HG03575 (cell line): ENCODE measurements around the gene DCBLD1.

Experiments used
- ATAC-seq: cut with Tn5 transposase; IDR thresholded peaks from one replicate; pipeline ENCODE4 v1.9.1; 2021; ENCODE audit not compliant: unreplicated experiment, insufficient number of reproducible peaks, low FRiP score; ENCODE audit errors: extremely low read depth

The DCBLD1 gene

GRCh38 chr6:117547688-117548621 is 65.5 kb downstream of the DCBLD1 start:
- ATAC-seq = no peak

GRCh38 chr6:117548797-117549301 is 66.4 kb downstream of the DCBLD1 start:
- ATAC-seq = no peak

- ATAC-seq = no peak
These were observed 67.1 kb downstream of the DCBLD1 start for GRCh38 chr6:117549611-117550010.

- no peak for ATAC-seq
These were observed 67.7 kb downstream of the DCBLD1 start for GRCh38 chr6:117550078-117550600.

GRCh38 chr6:117550618-117551242 is 68.3 kb downstream of the DCBLD1 start:
- no peak for ATAC-seq

GRCh38 chr6:117552618-117553017 is 70.1 kb downstream of the DCBLD1 start:
- no peak for ATAC-seq

- ATAC-seq = no peak
These were observed 70.7 kb downstream of the DCBLD1 start for GRCh38 chr6:117553142-117553541.

- ATAC-seq = no peak
These were observed 72.9 kb downstream of the DCBLD1 start for GRCh38 chr6:117555262-117555849.

GRCh38 chr6:117555882-117556498 is 73.5 kb downstream of the DCBLD1 start:
- no peak for ATAC-seq

GRCh38 chr6:117557951-117558350 is 75.5 kb downstream of the DCBLD1 start:
- no peak for ATAC-seq

- no peak for ATAC-seq
These were observed 76.3 kb downstream of the DCBLD1 start for GRCh38 chr6:117558818-117559217.

- no peak for ATAC-seq
These were observed 76.8 kb downstream of the DCBLD1 start for GRCh38 chr6:117559299-117559698.

GRCh38 chr6:117561128-117561527 is 78.7 kb downstream of the DCBLD1 start:
- ATAC-seq = no peak

- no peak for ATAC-seq
These were observed 82.2 kb downstream of the DCBLD1 start for GRCh38 chr6:117564681-117565080.

GRCh38 chr6:117568247-117568646 is 85.8 kb downstream of the DCBLD1 start:
- no peak for ATAC-seq

GRCh38 chr6:117568831-117569410 is 86.4 kb downstream of the DCBLD1 start:
- no peak for ATAC-seq

GRCh38 chr6:117573006-117573680 is 90.7 kb downstream of the DCBLD1 start:
- ATAC-seq = no peak

GRCh38 chr6:117574198-117574597 is 91.7 kb downstream of the DCBLD1 start:
- no peak for ATAC-seq
